Renal cortex interstitium (tissue), 15 donors: Measurements from ENCODE around the gene UBXN6. TPM values are rescaled to one million over a fixed set of nuclear protein-coding genes. Genes with fewer than 3 reads are reported as not detected.

ENCODE experiments used
- DNase-seq, 11 donors: peaks; one replicate each; pipeline ENCODE4 v3.0.0-alpha.2; 2013; ENCODE audit warnings: low read depth in 9 of 11, low spot score in 4 of 11; ENCODE audit errors: extremely low read depth in 1 of 11
- long read RNA-seq, 16 experiments: transcript quantifications; one replicate each; lab custom pipeline, GENCODE V29; 2026
- polyA plus RNA-seq, 3 donors: library from polyadenylated mRNA; unstranded; fragments of 120-200 nt; gene quantifications; one replicate each; pipeline ENCODE4 v1.2.1, GENCODE V29; 2013; ENCODE audit not compliant: insufficient read length in 3 of 3

Gene UBXN6
- 100 to 1,000 TPM in 1 of 3 donors, 10 to 100 TPM in 2; 84.9 to 107 (median 99.6) TPM for polyA plus RNA-seq
- long read RNA-seq, donor 1, full-length matches to known transcripts, result 55 of 78 reads
- long read RNA-seq, donor 1, partial matches to known transcripts, result 23 of 78 reads
- long read RNA-seq, donor 1, other reads (novel, unspliced or antisense), result 0 of 78 reads
- long read RNA-seq, donor 2, full-length matches to known transcripts, result 48 of 55 reads
- long read RNA-seq, donor 2, partial matches to known transcripts, result 7 of 55 reads
- long read RNA-seq, donor 2, other reads (novel, unspliced or antisense), result 0 of 55 reads
- long read RNA-seq, donor 3, full-length matches to known transcripts, result 64 of 89 reads
- long read RNA-seq, donor 3, partial matches to known transcripts, result 25 of 89 reads
- long read RNA-seq, donor 3, other reads (novel, unspliced or antisense), result 0 of 89 reads
- long read RNA-seq, donor 4, full-length matches to known transcripts, result 64 of 73 reads
- long read RNA-seq, donor 4, partial matches to known transcripts, result 9 of 73 reads
- long read RNA-seq, donor 4, other reads (novel, unspliced or antisense), result 0 of 73 reads
- long read RNA-seq, donor 5, result 0 reads
- long read RNA-seq, donor 6, full-length matches to known transcripts, result 72 of 91 reads
- long read RNA-seq, donor 6, partial matches to known transcripts, result 19 of 91 reads
- long read RNA-seq, donor 6, other reads (novel, unspliced or antisense), result 0 of 91 reads
- long read RNA-seq, donor 7, full-length matches to known transcripts, result 44 of 59 reads
- long read RNA-seq, donor 7, partial matches to known transcripts, result 15 of 59 reads
- long read RNA-seq, donor 7, other reads (novel, unspliced or antisense), result 0 of 59 reads
- long read RNA-seq, donor 8, result 0 reads
- long read RNA-seq, donor 9, full-length matches to known transcripts, result 46 of 51 reads
- long read RNA-seq, donor 9, partial matches to known transcripts, result 5 of 51 reads
- long read RNA-seq, donor 9, other reads (novel, unspliced or antisense), result 0 of 51 reads
- long read RNA-seq, donor 10, full-length matches to known transcripts, result 53 of 72 reads
- long read RNA-seq, donor 10, partial matches to known transcripts, result 19 of 72 reads
- long read RNA-seq, donor 10, other reads (novel, unspliced or antisense), result 0 of 72 reads
- long read RNA-seq, donor 11, full-length matches to known transcripts, result 47 of 47 reads
- long read RNA-seq, donor 11, partial matches to known transcripts, result 0 of 47 reads
- long read RNA-seq, donor 11, other reads (novel, unspliced or antisense), result 0 of 47 reads
- long read RNA-seq, donor 12, full-length matches to known transcripts, result 42 of 54 reads
- long read RNA-seq, donor 12, partial matches to known transcripts, result 12 of 54 reads
- long read RNA-seq, donor 12, other reads (novel, unspliced or antisense), result 0 of 54 reads
- long read RNA-seq, donor 13, result 0 reads
- long read RNA-seq, donor 14, full-length matches to known transcripts, result 62 of 70 reads
- long read RNA-seq, donor 14, partial matches to known transcripts, result 8 of 70 reads
- long read RNA-seq, donor 14, other reads (novel, unspliced or antisense), result 0 of 70 reads
- long read RNA-seq, donor 15, full-length matches to known transcripts, result 21 of 27 reads
- long read RNA-seq, donor 15, partial matches to known transcripts, result 6 of 27 reads
- long read RNA-seq, donor 15, other reads (novel, unspliced or antisense), result 0 of 27 reads
- long read RNA-seq, donor 16, full-length matches to known transcripts, result 187 of 240 reads
- long read RNA-seq, donor 16, partial matches to known transcripts, result 48 of 240 reads
- long read RNA-seq, donor 16, other reads (novel, unspliced or antisense), result 5 of 240 reads

GRCh38 chr19:4457654-4458395 lies at the start of gene UBXN6:
Gene UBXN6 (minus strand): TSS chr19:4457794. CDS start chr19:4457697, 97 bp downstream.
- peak; percentile 85 to 97 (median 95) for DNase-seq

- no peak for DNase-seq
These were observed 49.5 kb upstream of the UBXN6 start for GRCh38 chr19:4507150-4507452.

- DNase-seq, result no peak
These were observed 49.0 kb upstream of the UBXN6 start for GRCh38 chr19:4506449-4507149.

- DNase-seq, result no peak
These were observed 48.2 kb upstream of the UBXN6 start for GRCh38 chr19:4505570-4506448.

- no peak for DNase-seq
These were observed 47.4 kb upstream of the UBXN6 start for GRCh38 chr19:4504891-4505569.

- DNase-seq, result no peak
These were observed 46.7 kb upstream of the UBXN6 start for GRCh38 chr19:4504297-4504701.

- DNase-seq, result no peak
These were observed 46.2 kb upstream of the UBXN6 start for GRCh38 chr19:4503825-4504170.

GRCh38 chr19:4503132-4503824 lies 45.7 kb upstream of the UBXN6 start:
- no peak for DNase-seq

- no peak for DNase-seq
These were observed 44.9 kb upstream of the UBXN6 start for GRCh38 chr19:4502282-4503131.

- DNase-seq, result no peak
These were observed 44.1 kb upstream of the UBXN6 start for GRCh38 chr19:4501691-4502090.

- DNase-seq, result no peak
These were observed 43.4 kb upstream of the UBXN6 start for GRCh38 chr19:4500841-4501591.

GRCh38 chr19:4499855-4500254 lies 42.3 kb upstream of the UBXN6 start:
- no peak for DNase-seq

- no peak for DNase-seq
These were observed 41.7 kb upstream of the UBXN6 start for GRCh38 chr19:4499318-4499717.

- no peak for DNase-seq
These were observed 41.1 kb upstream of the UBXN6 start for GRCh38 chr19:4498694-4499093.
